Smooth muscle cell (in vitro differentiated cells): ENCODE results near the gene LLGL2. TPM values are rescaled to one million over a fixed set of nuclear protein-coding genes. Genes with fewer than 3 reads are reported as not detected.

Experiments
- DNase-seq: peaks from one replicate; lab custom pipeline; 2025; ENCODE audit not compliant: unreplicated experiment; lab: John Stamatoyannopoulos, UW
- H2AFZ ChIP-seq: fragments of 200-600 bp; sonication (generic); 2 replicates; pipeline ENCODE4 v1.6.0; 2016; ENCODE audit warnings: antibody characterized with exemption, low read depth, mild to moderate bottlenecking
- H3F3A ChIP-seq: fragments of 200-600 bp; sonication (generic); 2 replicates; pipeline ENCODE4 v1.6.0; 2017; ENCODE audit warnings: antibody characterized with exemption, low read depth
- H3K27ac ChIP-seq: fragments of 200-600 bp; sonication (generic); 2 replicates; pipeline ENCODE4 v1.5.1; 2016; ENCODE audit warnings: low read depth, mild to moderate bottlenecking
- H3K27me3 ChIP-seq: fragments of 200-600 bp; sonication (generic); 2 replicates; pipeline ENCODE4 v1.6.1; 2016; ENCODE audit warnings: low read depth, mild to moderate bottlenecking
- H3K36me3 ChIP-seq: fragments of 200-600 bp; sonication (generic); 2 replicates; pipeline ENCODE4 v1.5.1; 2016; ENCODE audit warnings: low read depth
- H3K4me1 ChIP-seq: fragments of 200-600 bp; sonication (generic); 2 replicates; pipeline ENCODE4 v1.5.1; 2016; ENCODE audit warnings: low read depth
- H3K4me2 ChIP-seq: fragments of 200-600 bp; sonication (generic); 2 replicates; pipeline ENCODE4 v1.6.0; 2016; ENCODE audit warnings: mild to moderate bottlenecking
- H3K4me3 ChIP-seq: fragments of 200-600 bp; sonication (generic); 2 replicates; pipeline ENCODE4 v1.5.1; 2016; ENCODE audit warnings: mild to moderate bottlenecking
- H3K79me2 ChIP-seq: fragments of 200-600 bp; sonication (generic); 2 replicates; pipeline ENCODE4 v1.6.0; 2016; ENCODE audit warnings: low read depth, mild to moderate bottlenecking
- H3K9ac ChIP-seq: fragments of 200-600 bp; sonication (generic); 2 replicates; pipeline ENCODE4 v1.6.0; 2016; ENCODE audit warnings: low read depth
- H3K9me3 ChIP-seq: fragments of 200-600 bp; sonication (generic); replicated peaks from 2 replicates; pipeline ENCODE4 v1.5.1; 2016; ENCODE audit warnings: low read depth
- H4K20me1 ChIP-seq: fragments of 200-600 bp; sonication (generic); 2 replicates; pipeline ENCODE4 v1.6.0; 2016; ENCODE audit warnings: low read depth
- WGBS: methylation state at CpG from one replicate; pipeline ENCODE4 v1.1.7; 2016; ENCODE audit warnings: low lambda C conversion rate; 5-methylcytosine and 5-hydroxymethylcytosine counted together
- polyA plus RNA-seq: library from polyadenylated mRNA; unstranded; fragments of >200 nt; fragmentation: Nextera tagmentation; extraction: Ambion mirVana; gene quantifications from 2 replicates; pipeline ENCODE4 v1.2.1, GENCODE V29; 2016
- total RNA-seq: library from RNA; depleted of rRNA; stranded (reverse); fragments of >200 nt; gene quantifications from 2 replicates; pipeline ENCODE4 v1.2.3, GENCODE V29; 2014
- TF ChIP-seq, protein P1 (sequence below): fragments of 200-600 bp; sonication (generic); IDR thresholded peaks from 2 replicates; pipeline ENCODE4 v1.5.1; 2017; ENCODE audit warnings: borderline replicate concordance, mild to moderate bottlenecking, antibody characterized with exemption; ENCODE audit not compliant: insufficient read depth, poor library complexity, severe bottlenecking

Gene LLGL2
- total and polyA plus RNA-seq, 2 experiments from 2014 or later = 9.9 to 12.7 TPM

- H3K4me2 ChIP-seq = peak overlapping the region; percentile 99
- peaks cover 47% of the 10 kb centered on the region for H4K20me1 ChIP-seq
- no peaks in the 10 kb centered on the region for H3K36me3 ChIP-seq
- H3K27ac ChIP-seq = no peak overlapping the region
- H3K9me3 ChIP-seq = no peaks in the 10 kb centered on the region
- under 1% methylated on average over 35 of the region's 50 CpGs for WGBS
- H3K9ac ChIP-seq = peak overlapping the region; percentile 69
- peak overlapping the region; percentile 42 for H2AFZ ChIP-seq
- no peaks in the 10 kb centered on the region for H3F3A ChIP-seq
- peaks cover 18% of the 10 kb centered on the region for H3K4me1 ChIP-seq
- H3K4me3 ChIP-seq = peak overlapping the region; percentile 94
- peaks cover 15% of the 10 kb centered on the region for H3K79me2 ChIP-seq
- DNase-seq = peak; percentile 34
- TF ChIP-seq, protein P1, sequence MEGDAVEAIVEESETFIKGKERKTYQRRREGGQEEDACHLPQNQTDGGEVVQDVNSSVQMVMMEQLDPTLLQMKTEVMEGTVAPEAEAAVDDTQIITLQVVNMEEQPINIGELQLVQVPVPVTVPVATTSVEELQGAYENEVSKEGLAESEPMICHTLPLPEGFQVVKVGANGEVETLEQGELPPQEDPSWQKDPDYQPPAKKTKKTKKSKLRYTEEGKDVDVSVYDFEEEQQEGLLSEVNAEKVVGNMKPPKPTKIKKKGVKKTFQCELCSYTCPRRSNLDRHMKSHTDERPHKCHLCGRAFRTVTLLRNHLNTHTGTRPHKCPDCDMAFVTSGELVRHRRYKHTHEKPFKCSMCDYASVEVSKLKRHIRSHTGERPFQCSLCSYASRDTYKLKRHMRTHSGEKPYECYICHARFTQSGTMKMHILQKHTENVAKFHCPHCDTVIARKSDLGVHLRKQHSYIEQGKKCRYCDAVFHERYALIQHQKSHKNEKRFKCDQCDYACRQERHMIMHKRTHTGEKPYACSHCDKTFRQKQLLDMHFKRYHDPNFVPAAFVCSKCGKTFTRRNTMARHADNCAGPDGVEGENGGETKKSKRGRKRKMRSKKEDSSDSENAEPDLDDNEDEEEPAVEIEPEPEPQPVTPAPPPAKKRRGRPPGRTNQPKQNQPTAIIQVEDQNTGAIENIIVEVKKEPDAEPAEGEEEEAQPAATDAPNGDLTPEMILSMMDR = no peak
- no peaks in the 10 kb centered on the region for H3K27me3 ChIP-seq
These were observed 10.5 kb upstream of the LLGL2 start for GRCh38 chr17:75514919-75515495.

GRCh38 chr17:75515496-75516254 lies 9.8 kb upstream of the LLGL2 start, which contains the start of gene CASKIN2:
CASKIN2 (minus strand) TSS chr17:75515537; CDS start chr17:75513804, 1,733 bp downstream.
- Histone ChIP-seq H4K20me1 (peaks cover 41% of the 10 kb centered on the region), H3K36me3 (no peaks in the 10 kb centered on the region), H2AFZ (peak within 1 kb of the TSS; percentile 98), H3K9me3 (no peaks in the 10 kb centered on the region), H3K4me1 (peaks cover 18% of the 10 kb centered on the region), H3K27ac (no peak within 1 kb of the TSS), H3K27me3 (no peaks in the 10 kb centered on the region), H3K79me2 (peaks cover 15% of the 10 kb centered on the region), H3F3A (no peaks in the 10 kb centered on the region), H3K4me2 (peak within 1 kb of the TSS; percentile 99), H3K4me3 (peak within 1 kb of the TSS; percentile 94), H3K9ac (peak within 1 kb of the TSS; percentile 69)
- under 1% methylated on average over 39 of the region's 78 CpGs for WGBS
- DNase-seq = peak; percentile 96
- TF ChIP-seq, protein P1 = peak; percentile 97

- H3K27ac ChIP-seq = no peak within 1 kb of the TSS
These were observed 9.3 kb upstream of the LLGL2 start, which contains the start of gene TSEN54 for GRCh38 chr17:75516255-75516618. TSEN54 (plus strand) TSS chr17:75516528; CDS start chr17:75516561, 33 bp downstream.

More at GRCh38 chr17:75516255-75516618, 9.3 kb upstream of the LLGL2 start, which contains the start of gene TSEN54:
- TF ChIP-seq, protein P1 = no peak
- peak within 1 kb of the TSS; percentile 99 for H3K4me2 ChIP-seq
- peak within 1 kb of the TSS; percentile 94 for H3K4me3 ChIP-seq
- no peaks in the 10 kb centered on the region for H3F3A ChIP-seq
- peaks cover 15% of the 10 kb centered on the region for H3K79me2 ChIP-seq
- peak within 1 kb of the TSS; percentile 69 for H3K9ac ChIP-seq
- H3K36me3 ChIP-seq = no peaks in the 10 kb centered on the region
- no peaks in the 10 kb centered on the region for H3K27me3 ChIP-seq
- DNase-seq = peak; percentile 85
- peaks cover 37% of the 10 kb centered on the region for H4K20me1 ChIP-seq
- H3K4me1 ChIP-seq = peaks cover 18% of the 10 kb centered on the region
- H3K9me3 ChIP-seq = no peaks in the 10 kb centered on the region
- peak within 1 kb of the TSS; percentile 98 for H2AFZ ChIP-seq
- 2% methylated on average over 19 of the region's 45 CpGs for WGBS
